ENCODE data around the gene C11orf58.

GRCh38 chr11:16764888-16765287, 26.4 kb downstream of the C11orf58 start:
- no peak for TF ChIP-seq CREB1 (CRISPR knock-in tag; IDR thresholded peaks at IDR 0.05; ENCODE audit: low read depth)
- no peak for TF ChIP-seq ZNF331 (CRISPR knock-in tag; IDR thresholded peaks at IDR 0.05; ENCODE audit: low read depth)
- no peak for TF ChIP-seq CTCF (conservative IDR thresholded peaks at IDR 0.05; ENCODE audit: low read depth in 2 of 2)
- no peak for TF ChIP-seq REST (IDR thresholded peaks at IDR 0.05; ENCODE audit: unreplicated experiment)
- TF ChIP-seq POLR2AphosphoS5 (IDR thresholded peaks at IDR 0.05; ENCODE audit: low read depth): no peak

All from GM23338 (cell line).